ENCODE results near the gene PCGF5.
"Not testable (repeated sequence)": the region's sequence is repeated elsewhere in the genome, so short reads cannot be mapped to it uniquely, and the experiment has no call there.

Gene PCGF5

GRCh38 chr10:91287912-91288311 is 67.4 kb downstream of the PCGF5 start:
- H3K4me1 ChIP-seq (ENCODE audit: insufficient read depth, low read length), result 0 out of 2 replicates have a peak, but pooled peaks cover 13% of the 10 kb centered on the region
- H3K27me3 ChIP-seq (ENCODE audit: insufficient read depth, low read length), result no peaks in the 10 kb centered on the region; the same call in 1 of the 2 replicates
- no peak overlapping the region for H3K27ac ChIP-seq (ENCODE audit: low read depth, low read length)
- no peaks in the 10 kb centered on the region for H3K9me3 ChIP-seq (ENCODE audit: insufficient read depth, low read depth, low read length)
- H3K4me3 ChIP-seq (ENCODE audit: low read length), result no peak overlapping the region
- WGBS, result 91% methylated on average over 4 of the region's 4 CpGs
- no peak overlapping the region for H3K9ac ChIP-seq (ENCODE audit: low read depth, low read length)
- H3K36me3 ChIP-seq (ENCODE audit: insufficient read depth, low read length), result no peaks in the 10 kb centered on the region

GRCh38 chr10:91289305-91289704 is 68.8 kb downstream of the PCGF5 start:
- Histone ChIP-seq H3K36me3 (ENCODE audit: insufficient read depth, low read length) (no peaks in the 10 kb centered on the region), H3K9ac (ENCODE audit: low read depth, low read length) (no peak overlapping the region), H3K27ac (ENCODE audit: low read depth, low read length) (no peak overlapping the region), H3K27me3 (ENCODE audit: insufficient read depth, low read length) (no peaks in the 10 kb centered on the region; the same call in 1 of the 2 replicates), H3K4me1 (ENCODE audit: insufficient read depth, low read length) (0 out of 2 replicates have a peak, but pooled peaks cover 8% of the 10 kb centered on the region), H3K4me3 (ENCODE audit: low read length) (no peak overlapping the region), H3K9me3 (ENCODE audit: insufficient read depth, low read depth, low read length) (no peaks in the 10 kb centered on the region)
- WGBS, result 100% methylated on average over 1 of the region's 1 CpG

- H3K9me3 ChIP-seq (ENCODE audit: insufficient read depth, low read depth, low read length), result no peaks in the 10 kb centered on the region
- no peaks in the 10 kb centered on the region for H3K36me3 ChIP-seq (ENCODE audit: insufficient read depth, low read length)
- H3K27me3 ChIP-seq (ENCODE audit: insufficient read depth, low read length), result no peaks in the 10 kb centered on the region
- H3K9ac ChIP-seq (ENCODE audit: low read depth, low read length), result no peak overlapping the region
- H3K27ac ChIP-seq (ENCODE audit: low read depth, low read length), result no peak overlapping the region
- WGBS, result 92% methylated on average over 5 of the region's 5 CpGs
- H3K4me3 ChIP-seq (ENCODE audit: low read length), result no peak overlapping the region
- H3K4me1 ChIP-seq (ENCODE audit: insufficient read depth, low read length), result no peaks in the 10 kb centered on the region
These were observed 70.1 kb downstream of the PCGF5 start for GRCh38 chr10:91290607-91291006.

- peaks cover 6% of the 10 kb centered on the region; the same call in 1 of the 2 replicates for H3K4me1 ChIP-seq (ENCODE audit: insufficient read depth, low read length)
- no peak overlapping the region for H3K4me3 ChIP-seq (ENCODE audit: low read length)
- H3K27me3 ChIP-seq (ENCODE audit: insufficient read depth, low read length), result no peaks in the 10 kb centered on the region
- WGBS, result 98% methylated on average over 3 of the region's 3 CpGs
- H3K27ac ChIP-seq (ENCODE audit: low read depth, low read length), result no peak overlapping the region
- no peak overlapping the region for H3K9ac ChIP-seq (ENCODE audit: low read depth, low read length)
- H3K9me3 ChIP-seq (ENCODE audit: insufficient read depth, low read depth, low read length), result no peaks in the 10 kb centered on the region
- no peaks in the 10 kb centered on the region for H3K36me3 ChIP-seq (ENCODE audit: insufficient read depth, low read length)
These were observed 73.9 kb downstream of the PCGF5 start for GRCh38 chr10:91294134-91294906.

- 97% methylated on average over 4 of the region's 6 CpGs for WGBS
- no peaks in the 10 kb centered on the region for H3K9me3 ChIP-seq (ENCODE audit: insufficient read depth, low read depth, low read length)
These were observed 74.9 kb downstream of the PCGF5 start for GRCh38 chr10:91295346-91295745.

GRCh38 chr10:91296471-91296870 is 76.0 kb downstream of the PCGF5 start:
- Histone ChIP-seq H3K36me3 (ENCODE audit: insufficient read depth, low read length) (no peaks in the 10 kb centered on the region), H3K4me1 (ENCODE audit: insufficient read depth, low read length) (peaks cover 6% of the 10 kb centered on the region; the same call in 1 of the 2 replicates), H3K27ac (ENCODE audit: low read depth, low read length) (no peak overlapping the region), H3K27me3 (ENCODE audit: insufficient read depth, low read length) (no peaks in the 10 kb centered on the region), H3K4me3 (ENCODE audit: low read length) (no peak overlapping the region), H3K9me3 (ENCODE audit: insufficient read depth, low read depth, low read length) (no peaks in the 10 kb centered on the region), H3K9ac (ENCODE audit: low read depth, low read length) (no peak overlapping the region)
- WGBS, result 69% methylated on average over 2 of the region's 2 CpGs

More at GRCh38 chr10:91295346-91295745, 74.9 kb downstream of the PCGF5 start:
- Histone ChIP-seq H3K27me3 (ENCODE audit: insufficient read depth, low read length) (no peaks in the 10 kb centered on the region), H3K9ac (ENCODE audit: low read depth, low read length) (no peak overlapping the region), H3K27ac (ENCODE audit: low read depth, low read length) (no peak overlapping the region), H3K4me3 (ENCODE audit: low read length) (no peak overlapping the region), H3K4me1 (ENCODE audit: insufficient read depth, low read length) (peaks cover 6% of the 10 kb centered on the region; the same call in 1 of the 2 replicates), H3K36me3 (ENCODE audit: insufficient read depth, low read length) (no peaks in the 10 kb centered on the region)

GRCh38 chr10:91298224-91298871 is 77.9 kb downstream of the PCGF5 start:
- 10% methylated on average over 23 of the region's 23 CpGs for WGBS
- Histone ChIP-seq H3K9me3 (ENCODE audit: insufficient read depth, low read depth, low read length) (no peaks in the 10 kb centered on the region), H3K27me3 (ENCODE audit: insufficient read depth, low read length) (no peaks in the 10 kb centered on the region), H3K4me1 (ENCODE audit: insufficient read depth, low read length) (peaks cover 6% of the 10 kb centered on the region; the same call in 1 of the 2 replicates), H3K36me3 (ENCODE audit: insufficient read depth, low read length) (no peaks in the 10 kb centered on the region), H3K27ac (ENCODE audit: low read depth, low read length) (no peak overlapping the region), H3K4me3 (ENCODE audit: low read length) (peak overlapping the region; percentile 47), H3K9ac (ENCODE audit: low read depth, low read length) (no peak overlapping the region)

- Histone ChIP-seq H3K4me3 (ENCODE audit: low read length) (no peak overlapping the region), H3K27ac (ENCODE audit: low read depth, low read length) (no peak overlapping the region), H3K9me3 (ENCODE audit: insufficient read depth, low read depth, low read length) (no peaks in the 10 kb centered on the region), H3K36me3 (ENCODE audit: insufficient read depth, low read length) (no peaks in the 10 kb centered on the region), H3K4me1 (ENCODE audit: insufficient read depth, low read length) (peaks cover 6% of the 10 kb centered on the region; the same call in 1 of the 2 replicates), H3K9ac (ENCODE audit: low read depth, low read length) (no peak overlapping the region), H3K27me3 (ENCODE audit: insufficient read depth, low read length) (no peaks in the 10 kb centered on the region)
- 89% methylated on average over 1 of the region's 1 CpG for WGBS
These were observed 79.6 kb downstream of the PCGF5 start for GRCh38 chr10:91299999-91300575.

- H3K9ac ChIP-seq (ENCODE audit: low read depth, low read length); H3K27ac ChIP-seq (ENCODE audit: low read depth, low read length); H3K27me3 ChIP-seq (ENCODE audit: insufficient read depth, low read length); H3K4me3 ChIP-seq (ENCODE audit: low read length); H3K4me1 ChIP-seq (ENCODE audit: insufficient read depth, low read length); H3K9me3 ChIP-seq (ENCODE audit: insufficient read depth, low read depth, low read length); H3K36me3 ChIP-seq (ENCODE audit: insufficient read depth, low read length): not testable (repeated sequence)
- 82% methylated on average over 3 of the region's 3 CpGs for WGBS
These were observed 82.5 kb downstream of the PCGF5 start for GRCh38 chr10:91302946-91303345.

GRCh38 chr10:91305979-91306378 is 85.5 kb downstream of the PCGF5 start:
- 96% methylated on average over 7 of the region's 7 CpGs for WGBS
- H3K27me3 ChIP-seq (ENCODE audit: insufficient read depth, low read length); H3K4me1 ChIP-seq (ENCODE audit: insufficient read depth, low read length); H3K36me3 ChIP-seq (ENCODE audit: insufficient read depth, low read length); H3K9me3 ChIP-seq (ENCODE audit: insufficient read depth, low read depth, low read length); H3K27ac ChIP-seq (ENCODE audit: low read depth, low read length); H3K4me3 ChIP-seq (ENCODE audit: low read length); H3K9ac ChIP-seq (ENCODE audit: low read depth, low read length): not testable (repeated sequence)

GRCh38 chr10:91307489-91307888 is 87.0 kb downstream of the PCGF5 start:
- Histone ChIP-seq H3K9me3 (ENCODE audit: insufficient read depth, low read depth, low read length) (no peaks in the 10 kb centered on the region), H3K4me3 (ENCODE audit: low read length) (no peak overlapping the region), H3K4me1 (ENCODE audit: insufficient read depth, low read length) (no peaks in the 10 kb centered on the region), H3K27ac (ENCODE audit: low read depth, low read length) (no peak overlapping the region), H3K27me3 (ENCODE audit: insufficient read depth, low read length) (no peaks in the 10 kb centered on the region), H3K9ac (ENCODE audit: low read depth, low read length) (no peak overlapping the region), H3K36me3 (ENCODE audit: insufficient read depth, low read length) (no peaks in the 10 kb centered on the region)
- 91% methylated on average over 1 of the region's 1 CpG for WGBS
